Stimulated activated CD8-positive, alpha-beta memory T cell treated with anti-CD3 and anti-CD28 coated beads, Interleukin-7, amount 100 ng/mL, for 24 hours (primary cell): ENCODE measurements around the gene LIFR.

ENCODE experiments used
- DNase-seq: peaks from one replicate; pipeline ENCODE4 v3.0.0-alpha.2; 2020; ENCODE audit warnings: low read depth

Gene LIFR

GRCh38 chr5:38465702-38466423, 90.6 kb downstream of the LIFR start:
- no peak for DNase-seq

- no peak for DNase-seq
These were observed 91.4 kb downstream of the LIFR start for GRCh38 chr5:38465061-38465460.

GRCh38 chr5:38463634-38464521, 92.6 kb downstream of the LIFR start:
- no peak for DNase-seq

GRCh38 chr5:38462976-38463633, 93.3 kb downstream of the LIFR start:
- DNase-seq: no peak

- no peak for DNase-seq
These were observed 98.3 kb downstream of the LIFR start for GRCh38 chr5:38458174-38458573.

- no peak for DNase-seq
These were observed 99.6 kb downstream of the LIFR start for GRCh38 chr5:38456657-38457399.

GRCh38 chr5:38455796-38456330, 100.6 kb downstream of the LIFR start:
- no peak for DNase-seq

GRCh38 chr5:38453921-38454320, 102.5 kb downstream of the LIFR start:
- DNase-seq: no peak

GRCh38 chr5:38453506-38453905, 102.9 kb downstream of the LIFR start:
- DNase-seq: no peak

GRCh38 chr5:38452201-38452600, 104.2 kb downstream of the LIFR start:
- no peak for DNase-seq

- DNase-seq: no peak
These were observed 105.2 kb downstream of the LIFR start for GRCh38 chr5:38451074-38451725.

- no peak for DNase-seq
These were observed 105.8 kb downstream of the LIFR start for GRCh38 chr5:38450627-38451026.

GRCh38 chr5:38448568-38449350, 107.7 kb downstream of the LIFR start:
- DNase-seq: no peak

GRCh38 chr5:38447786-38448185, 108.7 kb downstream of the LIFR start:
- DNase-seq: no peak

GRCh38 chr5:38447056-38447455, 109.4 kb downstream of the LIFR start:
- DNase-seq: no peak

GRCh38 chr5:38446029-38446522, 110.4 kb downstream of the LIFR start:
- DNase-seq: no peak

GRCh38 chr5:38445374-38446028, 110.9 kb downstream of the LIFR start:
- no peak for DNase-seq

GRCh38 chr5:38443390-38443789, 113.1 kb downstream of the LIFR start:
- DNase-seq: no peak

GRCh38 chr5:38442247-38442573, 114.2 kb downstream of the LIFR start:
- DNase-seq: no peak
